SK-N-SH treated with all-trans-retinoic acid at 6 μM for 48 hours (cell line): ENCODE results near the gene MB21D2.

Source experiments
- ARNTL ChIP-seq: fragments of 450-650 bp; formaldehyde crosslinking; IDR thresholded peaks from 2 replicates; pipeline ENCODE4 v1.5.0; 2020; ENCODE audit warnings: low read depth, mild to moderate bottlenecking, moderate library complexity, borderline replicate concordance
- CREB5 ChIP-seq: fragments of 250-450 bp; sonication (Bioruptor Pico); IDR thresholded peaks from 2 replicates; pipeline ENCODE4 v1.5.1; 2020; ENCODE audit warnings: low read depth, mild to moderate bottlenecking, moderate library complexity
- CSDC2 ChIP-seq: fragments of 250-450 bp; sonication (Bioruptor Pico); IDR thresholded peaks from 2 replicates; pipeline ENCODE4 v1.5.0; 2020; ENCODE audit warnings: mild to moderate bottlenecking, moderate library complexity
- ESRRG ChIP-seq: fragments of 250-450 bp; sonication (Bioruptor Pico); IDR thresholded peaks from 2 replicates; pipeline ENCODE4 v1.6.1; 2021; ENCODE audit warnings: mild to moderate bottlenecking
- GLIS3 ChIP-seq: fragments of 250-450 bp; sonication (Bioruptor Pico); IDR thresholded peaks from 2 replicates; pipeline ENCODE4 v1.5.0; 2020; ENCODE audit warnings: mild to moderate bottlenecking, moderate library complexity
- PATZ1 ChIP-seq: fragments of 250-450 bp; sonication (Bioruptor Pico); IDR thresholded peaks from 2 replicates; pipeline ENCODE4 v1.8.0; 2020; ENCODE audit warnings: mild to moderate bottlenecking, moderate library complexity, borderline replicate concordance
- PPARA ChIP-seq: fragments of 250-450 bp; sonication (Bioruptor Pico); IDR thresholded peaks from 2 replicates; pipeline ENCODE4 v1.5.0; 2020; ENCODE audit warnings: mild to moderate bottlenecking, borderline replicate concordance
- RARB ChIP-seq: fragments of 250-450 bp; sonication (Bioruptor Pico); IDR thresholded peaks from 2 replicates; pipeline ENCODE4 v1.8.0; 2021; ENCODE audit warnings: mild to moderate bottlenecking, moderate library complexity
- ZFP3 ChIP-seq: fragments of 250-450 bp; sonication (Bioruptor Pico); IDR thresholded peaks from 2 replicates; pipeline ENCODE4 v1.5.0; 2020; ENCODE audit warnings: mild to moderate bottlenecking, moderate library complexity
- ZFP30 ChIP-seq: fragments of 450-650 bp; formaldehyde crosslinking; IDR thresholded peaks from 2 replicates; pipeline ENCODE4 v1.5.0; 2022; ENCODE audit warnings: mild to moderate bottlenecking, moderate library complexity
- ZNF70 ChIP-seq: fragments of 450-650 bp; formaldehyde crosslinking; IDR thresholded peaks from 2 replicates; pipeline ENCODE4 v1.5.0; 2020; ENCODE audit warnings: mild to moderate bottlenecking, moderate library complexity

- TF ChIP-seq CSDC2: no peak
- TF ChIP-seq ZNF70 (CRISPR knock-in tag): no peak
- no peak for TF ChIP-seq ZFP30
- no peak for TF ChIP-seq ARNTL (CRISPR knock-in tag)
- no peak for TF ChIP-seq ESRRG
- TF ChIP-seq CREB5 (CRISPR knock-in tag): no peak
- TF ChIP-seq PATZ1 (CRISPR knock-in tag): no peak
- TF ChIP-seq PPARA: no peak
- TF ChIP-seq GLIS3: no peak
- TF ChIP-seq ZFP3 (CRISPR knock-in tag): no peak
- TF ChIP-seq RARB (CRISPR knock-in tag): no peak
Observed at GRCh38 chr3:192847941-192848340, 69.7 kb downstream of the MB21D2 start.
